Breast epithelium (tissue), 4 donors: ENCODE measurements around the gene LYRM2. TPM values are rescaled to one million over a fixed set of nuclear protein-coding genes. Genes with fewer than 3 reads are reported as not detected.

Source experiments
- DNase-seq, 2 donors: peaks; one replicate each; pipeline ENCODE4 v3.0.0-alpha.2; 2019; ENCODE audit warnings: low spot score in 2 of 2
- H3K27ac ChIP-seq, 2 donors: fragments of 200-600 bp; sonication (generic) in 1 of 2; one replicate each; pipeline ENCODE4 v1.5.1; 2016 to 2019; ENCODE audit warnings: mild to moderate bottlenecking in 1 of 2
- H3K27me3 ChIP-seq, 2 donors: fragments of 200-600 bp; sonication (generic) in 1 of 2; one replicate each; pipeline versions ENCODE4 v1.5.1 to v1.6.0; 2017 to 2019; ENCODE audit warnings: control low read depth in 1 of 2, mild to moderate bottlenecking in 1 of 2
- H3K36me3 ChIP-seq: fragments of 200-600 bp; one replicate; pipeline ENCODE4 v1.5.1; 2019
- H3K4me1 ChIP-seq, 2 donors: fragments of 200-600 bp; sonication (generic); one replicate each; pipeline ENCODE4 v1.5.1; 2016 to 2019; ENCODE audit warnings: control low read depth in 1 of 2
- H3K4me3 ChIP-seq, 3 donors: fragments of 200-600 bp; sonication (generic); 1 replicate in 2 of 3; 2 replicates in 1 of 3; pipeline ENCODE4 v1.5.1; 2016 to 2019; ENCODE audit warnings: mild to moderate bottlenecking in 3 of 3, moderate library complexity in 2 of 3
- H3K9me3 ChIP-seq, 2 donors: fragments of 200-600 bp; sonication (generic) in 1 of 2; one replicate each; pipeline ENCODE4 v1.5.1; 2016 to 2019; ENCODE audit warnings: control low read depth in 1 of 2
- POLR2A ChIP-seq: fragments of 450-650 bp; IDR thresholded peaks from one replicate; pipeline ENCODE4 v1.6.1; 2016; ENCODE audit warnings: antibody characterized with exemption, mild to moderate bottlenecking, moderate library complexity
- POLR2AphosphoS5 ChIP-seq, 3 donors: sonication (generic); formaldehyde crosslinking; IDR thresholded peaks; one replicate each; pipeline ENCODE4 v1.6.1; 2017; ENCODE audit warnings: antibody characterized with exemption in 3 of 3
- intact Hi-C: fragments of 100-400 bp; cut with DNase I; formaldehyde crosslinking; loops from one replicate; pipeline ENCODE4 v1.15.1; 2023; ENCODE audit warnings: low total_unique reads
- total RNA-seq, 3 donors: library from RNA; depleted of rRNA; stranded (reverse); fragments of >200 nt; gene quantifications; one replicate each; pipeline ENCODE4 v1.1.0, GENCODE V29; 2016
- TF ChIP-seq, protein P1 (sequence below), 3 donors: fragments of 450-650 bp; IDR thresholded peaks; one replicate each; pipeline ENCODE4 v1.5.1; 2016 to 2017; ENCODE audit warnings: antibody characterized with exemption in 3 of 3, mild to moderate bottlenecking in 3 of 3, moderate library complexity in 3 of 3

LYRM2 gene
- total RNA-seq, 3 donors from 2014 or later: 20.3 to 27.4 (median 23.2) TPM

DNA sequence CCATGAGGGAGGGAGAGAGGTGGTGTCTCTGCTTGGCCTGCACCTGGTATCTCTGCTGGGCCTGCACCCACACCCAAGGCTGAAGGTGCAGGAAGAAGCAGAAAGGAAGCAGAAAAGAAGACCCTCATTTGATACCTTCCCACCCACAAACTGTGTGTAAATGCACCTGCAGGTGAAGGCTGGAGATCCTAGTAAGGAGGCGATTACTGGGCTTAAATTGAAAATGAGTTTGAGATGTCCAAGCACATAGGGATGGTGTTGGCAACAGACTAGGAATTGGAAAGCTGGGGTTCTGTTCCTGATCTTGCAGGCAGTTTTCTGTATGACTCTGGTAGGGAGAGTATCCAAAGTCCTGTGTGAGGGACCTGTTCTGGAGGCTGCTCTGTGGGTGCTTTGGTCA lies 74.7 kb downstream of the LYRM2 start:
- intact Hi-C loops: no loop called here
- H3K27ac ChIP-seq: no peak overlapping the region
- H3K27me3 ChIP-seq: no peaks in the 10 kb centered on the region
- H3K4me3 ChIP-seq: no peak overlapping the region
- H3K36me3 ChIP-seq: no peaks in the 10 kb centered on the region
- no peaks in the 10 kb centered on the region for H3K4me1 ChIP-seq
- no peaks in the 10 kb centered on the region for H3K9me3 ChIP-seq
- DNase-seq: no peak
- no peak for TF ChIP-seq POLR2A
- TF ChIP-seq POLR2AphosphoS5 (IDR thresholded peaks at IDR 0.05): no peak
- TF ChIP-seq, protein P1, sequence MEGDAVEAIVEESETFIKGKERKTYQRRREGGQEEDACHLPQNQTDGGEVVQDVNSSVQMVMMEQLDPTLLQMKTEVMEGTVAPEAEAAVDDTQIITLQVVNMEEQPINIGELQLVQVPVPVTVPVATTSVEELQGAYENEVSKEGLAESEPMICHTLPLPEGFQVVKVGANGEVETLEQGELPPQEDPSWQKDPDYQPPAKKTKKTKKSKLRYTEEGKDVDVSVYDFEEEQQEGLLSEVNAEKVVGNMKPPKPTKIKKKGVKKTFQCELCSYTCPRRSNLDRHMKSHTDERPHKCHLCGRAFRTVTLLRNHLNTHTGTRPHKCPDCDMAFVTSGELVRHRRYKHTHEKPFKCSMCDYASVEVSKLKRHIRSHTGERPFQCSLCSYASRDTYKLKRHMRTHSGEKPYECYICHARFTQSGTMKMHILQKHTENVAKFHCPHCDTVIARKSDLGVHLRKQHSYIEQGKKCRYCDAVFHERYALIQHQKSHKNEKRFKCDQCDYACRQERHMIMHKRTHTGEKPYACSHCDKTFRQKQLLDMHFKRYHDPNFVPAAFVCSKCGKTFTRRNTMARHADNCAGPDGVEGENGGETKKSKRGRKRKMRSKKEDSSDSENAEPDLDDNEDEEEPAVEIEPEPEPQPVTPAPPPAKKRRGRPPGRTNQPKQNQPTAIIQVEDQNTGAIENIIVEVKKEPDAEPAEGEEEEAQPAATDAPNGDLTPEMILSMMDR (IDR thresholded peaks at IDR 0.05): no peak

DNA sequence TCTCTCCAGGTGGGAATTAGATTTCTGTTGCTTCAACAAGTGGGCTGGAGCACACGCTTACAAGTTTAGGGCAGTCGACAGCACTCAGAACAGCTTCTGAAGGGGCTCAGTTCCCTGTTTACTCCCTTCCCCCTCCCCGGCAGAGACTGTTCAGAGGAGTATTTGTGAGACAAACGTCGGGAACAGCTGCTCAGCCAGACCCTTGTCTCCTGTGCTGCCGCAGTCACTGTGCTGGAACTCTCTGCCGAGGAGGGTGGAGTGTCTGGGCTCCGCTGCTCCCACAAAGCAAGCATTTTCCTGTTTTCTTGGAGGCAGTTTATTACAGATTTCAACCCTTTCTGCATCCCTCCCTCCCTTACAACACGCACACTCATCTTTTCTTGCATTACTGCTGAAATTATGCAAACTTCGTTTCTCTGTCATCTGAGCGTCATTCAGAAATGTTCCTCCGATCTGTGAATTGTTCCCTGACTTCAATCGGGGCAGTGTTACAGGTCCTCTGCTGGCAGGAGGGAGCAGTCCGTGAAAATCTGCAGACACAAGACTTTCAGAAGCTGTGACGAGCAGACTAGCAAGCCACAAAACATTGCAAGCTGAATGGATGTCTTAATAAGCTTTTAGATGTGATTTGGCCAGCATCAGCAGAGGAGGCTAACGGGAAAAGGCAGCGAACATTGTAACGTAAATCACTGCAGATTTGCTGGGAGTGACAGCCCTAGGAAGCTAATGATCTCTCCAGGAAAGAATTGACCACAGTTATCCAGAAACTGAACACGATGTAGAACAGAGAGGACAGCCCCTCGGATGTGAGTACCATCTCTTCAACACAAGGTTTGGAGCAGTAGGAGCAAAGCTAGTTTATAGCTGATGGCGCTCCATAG lies 76.2 kb downstream of the LYRM2 start:
- Histone ChIP-seq H3K27me3 (no peaks in the 10 kb centered on the region), H3K36me3 (no peaks in the 10 kb centered on the region), H3K4me1 (no peaks in the 10 kb centered on the region), H3K4me3 (peak overlapping the region; percentile 7 to 46 (median 15)), H3K27ac (peak overlapping the region in 1 of 2 donors; percentile 59), H3K9me3 (peaks cover 0 to 10% of the 10 kb centered on the region in 2 donors)
- no peak for DNase-seq
- TF ChIP-seq POLR2AphosphoS5 (IDR thresholded peaks at IDR 0.05): no peak
- no peak for TF ChIP-seq POLR2A
- TF ChIP-seq, protein P1 (IDR thresholded peaks at IDR 0.05): no peak
- intact Hi-C loops: no loop called here

DNA sequence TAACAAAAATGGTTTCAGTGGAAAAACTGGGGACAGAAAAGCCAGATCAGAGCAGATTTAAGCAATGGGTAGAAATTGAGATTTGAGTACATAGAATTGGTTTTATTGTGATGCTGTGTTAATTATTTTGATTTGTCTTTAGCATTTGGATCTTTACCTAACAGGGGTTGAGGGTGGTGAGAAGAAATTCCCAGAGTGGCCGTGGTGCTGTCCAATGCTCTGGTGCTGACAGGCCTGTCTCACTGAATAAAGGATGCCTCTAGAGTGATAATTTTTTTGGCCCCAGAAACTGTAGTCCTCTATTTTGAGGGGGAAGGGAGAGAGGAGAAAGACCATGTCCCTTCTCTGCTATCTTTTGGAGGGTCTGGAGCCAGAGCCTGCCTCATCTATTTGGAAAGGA lies 79.1 kb downstream of the LYRM2 start:
- TF ChIP-seq POLR2A: no peak
- TF ChIP-seq, protein P1 (IDR thresholded peaks at IDR 0.05): no peak
- TF ChIP-seq POLR2AphosphoS5 (IDR thresholded peaks at IDR 0.05): no peak
- intact Hi-C loops: no loop called here

DNA sequence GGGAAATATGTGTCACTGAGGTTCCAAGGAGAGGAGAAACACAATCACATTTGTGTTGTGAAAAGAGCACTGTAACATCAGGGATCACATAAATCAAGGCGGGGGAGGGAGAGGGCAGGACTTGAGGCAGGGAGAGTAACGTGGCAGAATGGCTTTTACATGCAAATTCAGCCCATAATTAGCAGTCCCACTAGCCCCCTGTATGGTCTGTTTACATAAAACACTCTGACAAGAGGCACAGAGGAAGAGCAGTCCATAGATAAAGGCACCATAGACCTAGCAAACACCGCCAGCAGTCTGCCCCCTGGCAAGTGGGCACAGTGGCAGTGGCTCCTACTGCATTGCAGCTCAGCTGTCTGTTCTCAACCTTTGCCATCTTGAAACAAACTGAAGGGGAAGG lies 82.7 kb downstream of the LYRM2 start:
- intact Hi-C loops: no loop called here
- Histone ChIP-seq H3K4me1 (no peaks in the 10 kb centered on the region), H3K36me3 (no peaks in the 10 kb centered on the region), H3K4me3 (no peak overlapping the region), H3K9me3 (peaks cover 0 to 11% of the 10 kb centered on the region in 2 donors), H3K27me3 (no peaks in the 10 kb centered on the region), H3K27ac (no peak overlapping the region)
- TF ChIP-seq, protein P1 (IDR thresholded peaks at IDR 0.05): no peak
- no peak for TF ChIP-seq POLR2A
- no peak for TF ChIP-seq POLR2AphosphoS5 (IDR thresholded peaks at IDR 0.05)
- no peak for DNase-seq

More for the DNA sequence above, 79.1 kb downstream of the LYRM2 start:
- Histone ChIP-seq H3K36me3 (no peaks in the 10 kb centered on the region), H3K4me1 (no peaks in the 10 kb centered on the region), H3K4me3 (no peak overlapping the region), H3K9me3 (peaks cover 0 to 11% of the 10 kb centered on the region in 2 donors), H3K27ac (no peak overlapping the region), H3K27me3 (no peaks in the 10 kb centered on the region)
- DNase-seq: no peak

DNA sequence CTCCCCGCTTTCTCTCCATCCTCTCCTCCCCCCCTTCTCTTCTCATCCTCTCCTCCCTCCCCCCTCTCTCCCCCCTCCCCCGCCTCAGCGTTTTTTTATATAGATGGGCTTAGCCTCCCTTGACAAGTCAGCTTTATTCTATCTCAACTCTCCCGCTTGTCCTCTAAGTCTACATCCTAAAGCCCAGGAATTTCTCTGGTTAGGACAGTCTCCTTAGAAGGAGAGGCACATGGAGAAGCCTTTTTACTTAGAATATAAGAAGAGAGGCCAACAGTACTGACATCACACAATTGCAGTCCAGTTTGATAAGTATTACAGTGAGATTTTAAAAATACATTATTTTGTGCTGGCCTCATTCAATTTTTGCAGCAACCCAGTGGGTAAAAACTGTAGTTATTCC lies 83.5 kb downstream of the LYRM2 start:
- DNase-seq: no peak
- Histone ChIP-seq H3K36me3 (no peaks in the 10 kb centered on the region), H3K27ac (no peak overlapping the region), H3K27me3 (no peaks in the 10 kb centered on the region), H3K4me3 (no peak overlapping the region), H3K4me1 (no peaks in the 10 kb centered on the region), H3K9me3 (peaks cover 0 to 11% of the 10 kb centered on the region in 2 donors)
- intact Hi-C loops: no loop called here
- no peak for TF ChIP-seq POLR2AphosphoS5 (IDR thresholded peaks at IDR 0.05)
- no peak for TF ChIP-seq POLR2A
- TF ChIP-seq, protein P1 (IDR thresholded peaks at IDR 0.05): no peak
